ENCODE measurements around the gene CCDC183. TPM values are rescaled to one million over a fixed set of nuclear protein-coding genes. Genes with fewer than 3 reads are reported as not detected.
A peak's percentile ranks its signal among the peaks of the same experiment; 100 is the strongest.

The CCDC183 gene
- total and polyA plus RNA-seq, 10 of the 15 experiments (the other 5 are each of a cell fraction or from before 2014, with no cell fraction given), result 0.04 to 1.2 (median 0.55) TPM; not detected in 5

DNA sequence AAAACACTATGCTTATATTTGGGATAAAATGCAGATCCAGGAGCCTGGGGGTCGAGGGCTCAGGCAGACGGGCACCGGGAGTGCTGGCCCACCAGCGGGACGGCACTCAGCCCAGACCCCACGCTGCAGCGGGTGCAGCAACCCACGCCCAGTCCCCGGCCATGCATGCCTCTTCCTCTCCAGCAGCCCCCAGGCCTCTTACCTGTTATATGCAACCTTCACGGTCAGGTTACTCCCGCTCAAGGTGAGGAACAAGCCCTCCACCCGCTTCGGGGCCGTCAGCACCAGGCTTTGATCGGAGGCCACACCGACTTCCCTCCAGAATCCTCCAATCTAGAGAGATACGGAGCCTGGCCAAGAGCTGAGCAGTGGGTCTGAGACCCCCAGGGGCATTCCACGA is 39.3 kb upstream of the CCDC183 start (continued):
- TF ChIP-seq, protein P1, sequence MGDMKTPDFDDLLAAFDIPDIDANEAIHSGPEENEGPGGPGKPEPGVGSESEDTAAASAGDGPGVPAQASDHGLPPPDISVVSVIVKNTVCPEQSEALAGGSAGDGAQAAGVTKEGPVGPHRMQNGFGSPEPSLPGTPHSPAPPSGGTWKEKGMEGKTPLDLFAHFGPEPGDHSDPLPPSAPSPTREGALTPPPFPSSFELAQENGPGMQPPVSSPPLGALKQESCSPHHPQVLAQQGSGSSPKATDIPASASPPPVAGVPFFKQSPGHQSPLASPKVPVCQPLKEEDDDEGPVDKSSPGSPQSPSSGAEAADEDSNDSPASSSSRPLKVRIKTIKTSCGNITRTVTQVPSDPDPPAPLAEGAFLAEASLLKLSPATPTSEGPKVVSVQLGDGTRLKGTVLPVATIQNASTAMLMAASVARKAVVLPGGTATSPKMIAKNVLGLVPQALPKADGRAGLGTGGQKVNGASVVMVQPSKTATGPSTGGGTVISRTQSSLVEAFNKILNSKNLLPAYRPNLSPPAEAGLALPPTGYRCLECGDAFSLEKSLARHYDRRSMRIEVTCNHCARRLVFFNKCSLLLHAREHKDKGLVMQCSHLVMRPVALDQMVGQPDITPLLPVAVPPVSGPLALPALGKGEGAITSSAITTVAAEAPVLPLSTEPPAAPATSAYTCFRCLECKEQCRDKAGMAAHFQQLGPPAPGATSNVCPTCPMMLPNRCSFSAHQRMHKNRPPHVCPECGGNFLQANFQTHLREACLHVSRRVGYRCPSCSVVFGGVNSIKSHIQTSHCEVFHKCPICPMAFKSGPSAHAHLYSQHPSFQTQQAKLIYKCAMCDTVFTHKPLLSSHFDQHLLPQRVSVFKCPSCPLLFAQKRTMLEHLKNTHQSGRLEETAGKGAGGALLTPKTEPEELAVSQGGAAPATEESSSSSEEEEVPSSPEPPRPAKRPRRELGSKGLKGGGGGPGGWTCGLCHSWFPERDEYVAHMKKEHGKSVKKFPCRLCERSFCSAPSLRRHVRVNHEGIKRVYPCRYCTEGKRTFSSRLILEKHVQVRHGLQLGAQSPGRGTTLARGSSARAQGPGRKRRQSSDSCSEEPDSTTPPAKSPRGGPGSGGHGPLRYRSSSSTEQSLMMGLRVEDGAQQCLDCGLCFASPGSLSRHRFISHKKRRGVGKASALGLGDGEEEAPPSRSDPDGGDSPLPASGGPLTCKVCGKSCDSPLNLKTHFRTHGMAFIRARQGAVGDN (IDR thresholded peaks at IDR 0.05), result no peak
- no peak for TF ChIP-seq BHLHE40 (IDR thresholded peaks at IDR 0.05; ENCODE audit: borderline replicate concordance in 1 of 2, low read depth in 2 of 2, low read length in 1 of 2)
- no peak for TF ChIP-seq NR2C1 (IDR thresholded peaks at IDR 0.05)

DNA sequence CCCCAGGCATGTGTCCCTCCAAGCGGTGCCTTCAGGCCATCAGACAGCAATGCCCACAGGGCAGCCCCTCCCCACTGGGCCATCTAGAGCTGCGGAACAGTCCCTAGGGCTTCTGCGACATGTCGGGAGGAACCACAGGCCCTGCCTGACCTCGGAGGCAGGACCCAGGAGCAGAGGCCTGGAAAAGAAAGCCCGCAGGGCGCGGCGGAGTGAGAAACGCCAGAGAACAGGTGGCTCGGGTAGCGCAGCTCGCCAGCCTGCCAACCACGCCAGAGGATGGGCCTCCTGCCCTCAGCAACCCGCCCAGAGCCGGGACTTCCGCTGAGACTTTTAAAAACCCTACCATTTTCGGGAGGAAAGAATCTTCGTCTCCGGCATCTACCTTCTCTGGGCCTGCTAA is 38.8 kb upstream of the CCDC183 start:
- CTCF ChIA-PET, result interaction anchor here (1.0 to 2.3 kb wide), 4 partner anchors 15 to 86 kb away, joined by 3 to 8 read pairs (median 4); no protein-coding TSS in a partner anchor
- Histone ChIP-seq H2AFZ (ENCODE audit: control insufficient read depth, low read depth, low read length) (no peak overlapping the region), H3K4me1 (ENCODE audit: control insufficient read depth, insufficient read depth, low read length) (no peaks in the 10 kb centered on the region), H3K27me3 (replicated peaks in 1 of 2; ENCODE audit: control insufficient read depth in 2 of 2, insufficient read depth in 2 of 2, low read length in 1 of 2) (0 out of 4 replicates have a peak, but pooled peaks cover 0 to 2% of the 10 kb centered on the region in 2 experiments), H3K36me3 (ENCODE audit: control insufficient read depth in 2 of 2, insufficient read depth in 2 of 2, low read length in 1 of 2) (no peaks in the 10 kb centered on the region), H3K79me2 (ENCODE audit: control insufficient read depth, insufficient read depth, low read length) (no peaks in the 10 kb centered on the region), H3K9ac (ENCODE audit: control insufficient read depth, insufficient read depth, low read length) (no peak overlapping the region), H3K4me3 (no peak overlapping the region), H3K9me3 (replicated peaks; ENCODE audit: control insufficient read depth, insufficient read depth, low read length) (peaks cover 21% of the 10 kb centered on the region), H3K4me2 (ENCODE audit: control insufficient read depth, insufficient read depth) (no peak overlapping the region), H3K27ac (ENCODE audit: control insufficient read depth, insufficient read depth) (no peak overlapping the region), H4K20me1 (ENCODE audit: control insufficient read depth, insufficient read depth) (no peaks in the 10 kb centered on the region)
- in situ Hi-C loops (cut with MboI) (no loop called here), intact Hi-C loops (cut with micrococcal nuclease; ENCODE audit: unreplicated experiment) (no loop called here)
- FAIRE-seq, result no peak
- BruUV-seq (replicated peaks), result no TSS peak
- no peak for DNase-seq (ENCODE audit: low read depth, low spot score)
- ATAC-seq, result peak; percentile 7
- TF ChIP-seq FOXM1 (IDR thresholded peaks at IDR 0.05; ENCODE audit: low read depth, low read length), result no peak
- no peak for TF ChIP-seq RCOR1 (conservative IDR thresholded peaks at IDR 0.05; ENCODE audit: low read depth, low read length)
- TF ChIP-seq BRCA1 (IDR thresholded peaks at IDR 0.05; ENCODE audit: low read depth, low read length), result no peak
- TF ChIP-seq GATAD2B (conservative IDR thresholded peaks at IDR 0.05; ENCODE audit: low read depth), result no peak
- TF ChIP-seq SMAD1 (IDR thresholded peaks at IDR 0.05; ENCODE audit: low read depth, partially characterized antibody), result no peak
- TF ChIP-seq RELA (IDR thresholded peaks at IDR 0.05; ENCODE audit: borderline replicate concordance, partially characterized antibody), result no peak
- no peak for TF ChIP-seq NFYA (IDR thresholded peaks at IDR 0.05; ENCODE audit: borderline replicate concordance, low read depth, low read length)
- TF ChIP-seq, protein P2, sequence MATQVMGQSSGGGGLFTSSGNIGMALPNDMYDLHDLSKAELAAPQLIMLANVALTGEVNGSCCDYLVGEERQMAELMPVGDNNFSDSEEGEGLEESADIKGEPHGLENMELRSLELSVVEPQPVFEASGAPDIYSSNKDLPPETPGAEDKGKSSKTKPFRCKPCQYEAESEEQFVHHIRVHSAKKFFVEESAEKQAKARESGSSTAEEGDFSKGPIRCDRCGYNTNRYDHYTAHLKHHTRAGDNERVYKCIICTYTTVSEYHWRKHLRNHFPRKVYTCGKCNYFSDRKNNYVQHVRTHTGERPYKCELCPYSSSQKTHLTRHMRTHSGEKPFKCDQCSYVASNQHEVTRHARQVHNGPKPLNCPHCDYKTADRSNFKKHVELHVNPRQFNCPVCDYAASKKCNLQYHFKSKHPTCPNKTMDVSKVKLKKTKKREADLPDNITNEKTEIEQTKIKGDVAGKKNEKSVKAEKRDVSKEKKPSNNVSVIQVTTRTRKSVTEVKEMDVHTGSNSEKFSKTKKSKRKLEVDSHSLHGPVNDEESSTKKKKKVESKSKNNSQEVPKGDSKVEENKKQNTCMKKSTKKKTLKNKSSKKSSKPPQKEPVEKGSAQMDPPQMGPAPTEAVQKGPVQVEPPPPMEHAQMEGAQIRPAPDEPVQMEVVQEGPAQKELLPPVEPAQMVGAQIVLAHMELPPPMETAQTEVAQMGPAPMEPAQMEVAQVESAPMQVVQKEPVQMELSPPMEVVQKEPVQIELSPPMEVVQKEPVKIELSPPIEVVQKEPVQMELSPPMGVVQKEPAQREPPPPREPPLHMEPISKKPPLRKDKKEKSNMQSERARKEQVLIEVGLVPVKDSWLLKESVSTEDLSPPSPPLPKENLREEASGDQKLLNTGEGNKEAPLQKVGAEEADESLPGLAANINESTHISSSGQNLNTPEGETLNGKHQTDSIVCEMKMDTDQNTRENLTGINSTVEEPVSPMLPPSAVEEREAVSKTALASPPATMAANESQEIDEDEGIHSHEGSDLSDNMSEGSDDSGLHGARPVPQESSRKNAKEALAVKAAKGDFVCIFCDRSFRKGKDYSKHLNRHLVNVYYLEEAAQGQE (IDR thresholded peaks at IDR 0.05; ENCODE audit: low read depth, low read length), result no peak
- TF ChIP-seq EP300 (IDR thresholded peaks at IDR 0.05; ENCODE audit: borderline replicate concordance in 1 of 2, control insufficient read depth in 1 of 2, low read depth in 2 of 2, low read length in 2 of 2), result no peak
- TF ChIP-seq SP1 (IDR thresholded peaks at IDR 0.05; ENCODE audit: low read depth, low read length), result no peak
- RAD21 ChIA-PET (ENCODE audit: unreplicated experiment), result no interaction called here
- POLR2A ChIA-PET, result no interaction called here
- WGBS (ENCODE audit: insufficient coverage, insufficient replicate concordance, low lambda C conversion rate, missing lambda C conversion rate), result 20% methylated on average over 19 of the region's 20 CpGs
- SMC1A ChIA-PET (ENCODE audit: uncharacterized antibody, unreplicated experiment), result interaction anchor here (1.5 kb wide), 1 partner anchor 30 kb away, joined by 3 read pairs; no protein-coding TSS in a partner anchor
